ENCODE measurements around the gene BANP. TPM values are rescaled to one million over a fixed set of nuclear protein-coding genes. Genes with fewer than 3 reads are reported as not detected.

The BANP gene
- total RNA-seq, 1 experiment from 2014 or later = 37.2 TPM

DNA sequence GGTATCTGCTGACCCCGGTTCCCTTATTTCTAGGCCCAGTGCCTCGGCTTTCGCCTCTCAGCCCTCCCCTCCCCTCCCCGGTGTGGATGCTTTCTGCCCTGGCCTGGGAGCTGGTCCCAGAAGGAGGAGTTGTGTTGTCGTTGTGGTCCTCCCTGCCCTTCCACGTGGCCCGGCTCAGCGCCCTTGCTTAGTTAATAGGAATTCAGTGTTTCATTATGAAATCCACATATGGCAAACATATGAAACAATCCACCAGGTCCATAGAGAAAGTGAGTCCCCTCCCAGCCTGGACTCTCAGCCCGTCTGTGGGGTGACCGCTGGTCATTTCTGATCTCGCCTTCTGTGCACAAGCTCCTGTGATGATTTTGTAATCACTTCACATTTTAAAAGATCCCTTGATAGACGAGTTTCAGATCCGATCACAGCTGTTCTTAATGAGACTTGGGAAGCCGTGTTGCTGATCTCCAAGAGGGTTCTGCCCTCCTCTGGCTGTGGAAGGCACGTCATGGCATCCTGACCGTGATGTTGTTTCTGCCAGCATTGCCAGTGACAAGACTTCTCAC is 112.1 kb downstream of the BANP start:
- Histone ChIP-seq H3K9me2 (ENCODE audit: insufficient read depth) (no peaks in the 10 kb centered on the region), H3K36me3 (ENCODE audit: control insufficient read depth in 1 of 2, insufficient read depth in 2 of 2, low read length in 2 of 2) (no peaks in the 10 kb centered on the region), H3K4me3 (replicated peaks in 1 of 2; ENCODE audit: low read depth in 1 of 2, low read length in 2 of 2) (no peak overlapping the region), H3K9me3 (ENCODE audit: control insufficient read depth in 1 of 2, insufficient read depth in 1 of 2, low read depth in 1 of 2, low read length in 2 of 2) (no peaks in the 10 kb centered on the region), H3K27me3 (ENCODE audit: insufficient read depth, low read length) (no peaks in the 10 kb centered on the region), H3K4me1 (ENCODE audit: control insufficient read depth in 1 of 2, insufficient read depth in 2 of 2, low read length in 2 of 2) (no peaks in the 10 kb centered on the region), H4K20me1 (ENCODE audit: insufficient read depth) (no peaks in the 10 kb centered on the region), H3K27ac (ENCODE audit: low read depth, low read length) (no peak overlapping the region), H3K9ac (ENCODE audit: low read length) (no peak overlapping the region), H2AFZ (ENCODE audit: low read depth, low read length, poor library complexity, severe bottlenecking) (no peak overlapping the region), H3K4me2 (ENCODE audit: low read length) (no peak overlapping the region), H3K79me2 (ENCODE audit: insufficient read depth, low read length) (no peaks in the 10 kb centered on the region)
- POLR2A ChIA-PET = no interaction called here
- DNase-seq (ENCODE audit: low read depth, low spot score) (peak; percentile 4), ATAC-seq (no peak)
- no TSS peak for BruUV-seq (replicated peaks)
- CTCF ChIA-PET = no interaction called here
- TF ChIP-seq, protein P1, sequence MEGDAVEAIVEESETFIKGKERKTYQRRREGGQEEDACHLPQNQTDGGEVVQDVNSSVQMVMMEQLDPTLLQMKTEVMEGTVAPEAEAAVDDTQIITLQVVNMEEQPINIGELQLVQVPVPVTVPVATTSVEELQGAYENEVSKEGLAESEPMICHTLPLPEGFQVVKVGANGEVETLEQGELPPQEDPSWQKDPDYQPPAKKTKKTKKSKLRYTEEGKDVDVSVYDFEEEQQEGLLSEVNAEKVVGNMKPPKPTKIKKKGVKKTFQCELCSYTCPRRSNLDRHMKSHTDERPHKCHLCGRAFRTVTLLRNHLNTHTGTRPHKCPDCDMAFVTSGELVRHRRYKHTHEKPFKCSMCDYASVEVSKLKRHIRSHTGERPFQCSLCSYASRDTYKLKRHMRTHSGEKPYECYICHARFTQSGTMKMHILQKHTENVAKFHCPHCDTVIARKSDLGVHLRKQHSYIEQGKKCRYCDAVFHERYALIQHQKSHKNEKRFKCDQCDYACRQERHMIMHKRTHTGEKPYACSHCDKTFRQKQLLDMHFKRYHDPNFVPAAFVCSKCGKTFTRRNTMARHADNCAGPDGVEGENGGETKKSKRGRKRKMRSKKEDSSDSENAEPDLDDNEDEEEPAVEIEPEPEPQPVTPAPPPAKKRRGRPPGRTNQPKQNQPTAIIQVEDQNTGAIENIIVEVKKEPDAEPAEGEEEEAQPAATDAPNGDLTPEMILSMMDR (IDR thresholded peaks at IDR 0.05 in 2 of 3, conservative IDR thresholded peaks at IDR 0.05 in 1 of 3; ENCODE audit: borderline replicate concordance in 1 of 3, insufficient read depth in 1 of 3, low read depth in 2 of 3, low read length in 2 of 3) = 0 out of 6 replicates have a peak, but pooled peaks of 1 of the 3 experiments have one; percentile 12
- TF ChIP-seq, protein P2, sequence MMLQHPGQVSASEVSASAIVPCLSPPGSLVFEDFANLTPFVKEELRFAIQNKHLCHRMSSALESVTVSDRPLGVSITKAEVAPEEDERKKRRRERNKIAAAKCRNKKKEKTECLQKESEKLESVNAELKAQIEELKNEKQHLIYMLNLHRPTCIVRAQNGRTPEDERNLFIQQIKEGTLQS (IDR thresholded peaks at IDR 0.05) = no peak
- RAD21 ChIA-PET (ENCODE audit: low non-redundant PET in 1 of 2, low total read pairs in 2 of 2, uncharacterized antibody in 2 of 2, unreplicated experiment in 2 of 2) = no interaction called here
- intact Hi-C loops (cut with micrococcal nuclease) = no loop called here

DNA sequence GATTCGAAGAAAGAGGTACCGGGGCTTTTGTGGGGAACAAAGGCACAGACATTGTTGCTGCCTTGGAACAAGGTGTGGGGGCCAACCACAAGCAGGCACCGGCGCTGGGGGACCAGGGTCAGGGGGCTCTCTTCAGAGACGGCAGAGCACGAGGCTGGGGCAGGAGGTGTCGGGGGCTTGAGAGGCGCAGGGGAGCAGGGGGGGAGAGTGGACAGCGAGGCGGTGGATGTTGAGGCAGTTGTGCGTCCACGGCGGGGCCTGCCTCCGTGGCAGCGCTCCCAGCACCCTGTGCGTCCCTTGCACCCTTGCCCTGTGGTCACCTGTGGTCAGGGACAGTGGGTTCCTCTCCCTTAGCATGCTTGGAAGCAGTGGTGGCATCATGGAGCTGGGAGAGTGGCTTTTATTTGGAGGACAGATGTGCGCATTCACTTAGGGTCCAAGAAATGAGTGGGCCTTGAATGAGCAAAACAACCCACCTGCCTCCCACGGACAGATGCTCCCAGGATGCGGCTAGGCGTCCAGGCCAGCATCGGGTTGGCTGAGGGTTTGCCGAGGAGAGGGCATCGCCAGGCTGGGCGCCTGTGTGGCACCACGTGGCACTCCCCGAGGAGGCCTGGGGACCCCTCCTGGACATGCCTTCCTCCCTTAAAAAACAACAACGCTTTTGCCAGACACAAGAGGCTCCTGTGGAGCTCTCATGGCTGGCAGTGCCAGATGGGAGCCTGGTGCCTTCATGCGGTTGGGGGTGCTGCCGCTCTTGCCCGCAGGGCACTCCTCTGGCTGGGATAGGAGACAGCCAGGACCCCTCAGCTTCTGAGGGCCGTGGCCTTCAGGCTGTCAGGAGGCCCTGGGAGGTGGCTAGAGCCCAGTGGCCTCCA is 113.0 kb downstream of the BANP start:
- CTCF ChIA-PET = no interaction called here

More for the DNA sequence above, 113.0 kb downstream of the BANP start:
- H3K79me2 ChIP-seq (ENCODE audit: insufficient read depth, low read length) = no peaks in the 10 kb centered on the region
- TF ChIP-seq, protein P3, sequence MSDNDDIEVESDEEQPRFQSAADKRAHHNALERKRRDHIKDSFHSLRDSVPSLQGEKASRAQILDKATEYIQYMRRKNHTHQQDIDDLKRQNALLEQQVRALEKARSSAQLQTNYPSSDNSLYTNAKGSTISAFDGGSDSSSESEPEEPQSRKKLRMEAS (IDR thresholded peaks at IDR 0.05) = no peak
- TF ChIP-seq SP1 (IDR thresholded peaks at IDR 0.05; ENCODE audit: low read depth) (no peak), TCF7L2 (IDR thresholded peaks at IDR 0.05; ENCODE audit: borderline replicate concordance, extremely low read depth, insufficient read depth, insufficient read length) (no peak), CEBPB (IDR thresholded peaks at IDR 0.05; ENCODE audit: low read depth) (no peak)
- TF ChIP-seq, protein P4, sequence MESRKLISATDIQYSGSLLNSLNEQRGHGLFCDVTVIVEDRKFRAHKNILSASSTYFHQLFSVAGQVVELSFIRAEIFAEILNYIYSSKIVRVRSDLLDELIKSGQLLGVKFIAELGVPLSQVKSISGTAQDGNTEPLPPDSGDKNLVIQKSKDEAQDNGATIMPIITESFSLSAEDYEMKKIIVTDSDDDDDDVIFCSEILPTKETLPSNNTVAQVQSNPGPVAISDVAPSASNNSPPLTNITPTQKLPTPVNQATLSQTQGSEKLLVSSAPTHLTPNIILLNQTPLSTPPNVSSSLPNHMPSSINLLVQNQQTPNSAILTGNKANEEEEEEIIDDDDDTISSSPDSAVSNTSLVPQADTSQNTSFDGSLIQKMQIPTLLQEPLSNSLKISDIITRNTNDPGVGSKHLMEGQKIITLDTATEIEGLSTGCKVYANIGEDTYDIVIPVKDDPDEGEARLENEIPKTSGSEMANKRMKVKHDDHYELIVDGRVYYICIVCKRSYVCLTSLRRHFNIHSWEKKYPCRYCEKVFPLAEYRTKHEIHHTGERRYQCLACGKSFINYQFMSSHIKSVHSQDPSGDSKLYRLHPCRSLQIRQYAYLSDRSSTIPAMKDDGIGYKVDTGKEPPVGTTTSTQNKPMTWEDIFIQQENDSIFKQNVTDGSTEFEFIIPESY (IDR thresholded peaks at IDR 0.05; ENCODE audit: extremely low read depth, insufficient replicate concordance, low read length) = no peak
- H3K9me3 ChIP-seq (ENCODE audit: control insufficient read depth in 1 of 2, insufficient read depth in 1 of 2, low read depth in 1 of 2, low read length in 2 of 2) = no peaks in the 10 kb centered on the region
- no peaks in the 10 kb centered on the region for H3K27me3 ChIP-seq (ENCODE audit: insufficient read depth, low read length)
- no peak overlapping the region for H3K4me3 ChIP-seq (replicated peaks in 1 of 2; ENCODE audit: low read depth in 1 of 2, low read length in 2 of 2)
- BruUV-seq (replicated peaks) = no TSS peak
- ATAC-seq (no peak), DNase-seq (ENCODE audit: low read depth, low spot score) (no peak)
- no peak overlapping the region for H3K9ac ChIP-seq (ENCODE audit: low read length)
- H3K4me2 ChIP-seq (ENCODE audit: low read length) = no peak overlapping the region
- H2AFZ ChIP-seq (ENCODE audit: low read depth, low read length, poor library complexity, severe bottlenecking) = no peak overlapping the region
- no peaks in the 10 kb centered on the region for H3K4me1 ChIP-seq (ENCODE audit: control insufficient read depth in 1 of 2, insufficient read depth in 2 of 2, low read length in 2 of 2)
- intact Hi-C loops (cut with micrococcal nuclease) = no loop called here
- no peaks in the 10 kb centered on the region for H3K9me2 ChIP-seq (ENCODE audit: insufficient read depth)
- H3K36me3 ChIP-seq (ENCODE audit: control insufficient read depth in 1 of 2, insufficient read depth in 2 of 2, low read length in 2 of 2) = no peaks in the 10 kb centered on the region
- ChIA-PET POLR2A (no interaction called here), RAD21 (ENCODE audit: low non-redundant PET in 1 of 2, low total read pairs in 2 of 2, uncharacterized antibody in 2 of 2, unreplicated experiment in 2 of 2) (no interaction called here)
- no peak overlapping the region for H3K27ac ChIP-seq (ENCODE audit: low read depth, low read length)
- no peaks in the 10 kb centered on the region for H4K20me1 ChIP-seq (ENCODE audit: insufficient read depth)

Data from HCT116 (cell line).